Skeletal muscle tissue (tissue), 4 donors: ENCODE results near the gene CHST11. TPM values are rescaled to one million over a fixed set of nuclear protein-coding genes. Genes with fewer than 3 reads are reported as not detected.

Experiments used
- H3K27ac ChIP-seq: one replicate; pipeline ENCODE4 v1.7.0; 2013; ENCODE audit warnings: mild to moderate bottlenecking, low read depth, low read length, inconsistent platforms
- H3K27me3 ChIP-seq, 3 donors: one replicate each; pipeline ENCODE4 v1.7.0; 2013; ENCODE audit warnings: low read length in 3 of 3; ENCODE audit not compliant: control insufficient read depth in 3 of 3, insufficient read depth in 3 of 3
- H3K36me3 ChIP-seq, 3 donors: one replicate each; pipeline ENCODE4 v1.7.0; 2013; ENCODE audit warnings: low read length in 3 of 3; ENCODE audit not compliant: control insufficient read depth in 3 of 3, insufficient read depth in 3 of 3
- H3K4me1 ChIP-seq, 3 donors: one replicate each; pipeline ENCODE4 v1.7.0; 2013; ENCODE audit warnings: low read length in 3 of 3, mild to moderate bottlenecking in 3 of 3; ENCODE audit not compliant: control insufficient read depth in 3 of 3, insufficient read depth in 3 of 3
- H3K4me3 ChIP-seq, 3 donors: one replicate each; pipeline ENCODE4 v1.7.0; 2013; ENCODE audit warnings: low read length in 3 of 3
- H3K9ac ChIP-seq, 3 donors: one replicate each; pipeline ENCODE4 v1.7.0; 2013; ENCODE audit warnings: low read length in 3 of 3, mild to moderate bottlenecking in 3 of 3, moderate library complexity in 2 of 3, low read depth in 1 of 3
- H3K9me3 ChIP-seq, 3 donors: one replicate each; pipeline ENCODE4 v1.7.0; 2013; ENCODE audit warnings: low read length in 3 of 3; ENCODE audit not compliant: control insufficient read depth in 3 of 3
- total RNA-seq: library from RNA; depleted of rRNA; stranded (reverse); fragments of >200 nt; gene quantifications from one replicate; pipeline ENCODE4 v1.2.3, GENCODE V29; 2014
- donor health status: Osteomylitis.

CHST11 gene
- total RNA-seq, 1 donor from 2014 or later = 2.1 TPM

DNA sequence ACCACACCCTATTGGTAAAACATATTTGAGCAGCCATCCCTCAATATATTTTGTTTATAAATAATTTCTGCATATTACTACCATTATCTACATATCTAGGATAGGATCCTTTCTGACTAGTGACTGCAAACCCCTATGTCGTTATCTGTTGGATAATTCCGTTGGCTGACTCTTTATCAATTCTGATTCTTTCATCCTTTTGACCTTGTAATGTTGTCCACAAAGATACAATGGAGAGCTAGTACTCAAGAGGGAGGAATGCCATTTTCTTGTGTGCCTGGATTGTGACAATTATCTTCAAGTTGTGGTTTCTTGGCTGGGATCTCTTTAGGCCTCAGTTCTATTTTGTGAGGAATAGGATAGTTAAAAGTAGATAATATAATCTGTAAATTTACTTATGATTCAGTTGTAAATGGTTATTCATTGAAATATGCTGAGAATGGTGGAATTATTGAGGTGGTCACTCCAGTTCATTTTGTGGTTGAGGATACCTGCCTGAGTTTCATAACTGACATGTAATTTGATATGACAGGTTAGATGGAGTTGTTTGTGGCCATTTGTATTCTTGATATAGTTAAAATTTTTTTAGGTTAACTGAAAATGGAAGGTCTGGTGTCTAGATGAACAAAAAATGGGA lies 10.1 kb downstream of the CHST11 start:
- H3K4me1 ChIP-seq = no peaks in the 10 kb centered on the region
- H3K4me3 ChIP-seq = no peak overlapping the region
- H3K9me3 ChIP-seq = no peaks in the 10 kb centered on the region
- no peak overlapping the region for H3K27ac ChIP-seq
- no peaks in the 10 kb centered on the region for H3K27me3 ChIP-seq
- H3K9ac ChIP-seq = no peak overlapping the region
- no peaks in the 10 kb centered on the region for H3K36me3 ChIP-seq

DNA sequence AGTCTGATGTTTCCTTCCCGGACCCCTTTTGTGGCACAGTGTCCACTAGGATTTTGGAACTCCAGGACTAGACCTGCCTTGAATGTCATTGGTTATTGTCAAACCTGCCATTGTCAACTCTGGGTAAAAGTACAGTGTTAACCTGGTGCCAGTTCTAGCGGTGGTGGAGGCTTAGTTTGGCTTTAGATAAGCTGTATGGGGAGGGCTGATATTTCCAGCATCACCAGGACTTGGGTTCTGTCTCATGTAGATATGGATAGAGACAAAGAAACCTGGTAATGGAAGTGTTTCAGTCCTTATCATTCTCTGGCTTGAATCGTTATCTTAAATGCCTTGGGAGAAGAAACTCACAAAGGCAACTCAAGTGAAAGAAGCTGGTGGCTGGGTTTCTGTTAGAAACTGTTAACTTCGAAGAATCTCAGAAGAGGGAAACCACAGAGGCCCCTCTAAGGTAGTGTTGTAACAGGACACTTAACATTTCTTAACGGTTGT lies 10.6 kb downstream of the CHST11 start:
- H3K9me3 ChIP-seq = no peaks in the 10 kb centered on the region
- H3K27ac ChIP-seq = no peak overlapping the region
- H3K36me3 ChIP-seq = no peaks in the 10 kb centered on the region
- H3K27me3 ChIP-seq = no peaks in the 10 kb centered on the region
- no peak overlapping the region for H3K4me3 ChIP-seq
- H3K4me1 ChIP-seq = no peaks in the 10 kb centered on the region
- no peak overlapping the region for H3K9ac ChIP-seq

DNA sequence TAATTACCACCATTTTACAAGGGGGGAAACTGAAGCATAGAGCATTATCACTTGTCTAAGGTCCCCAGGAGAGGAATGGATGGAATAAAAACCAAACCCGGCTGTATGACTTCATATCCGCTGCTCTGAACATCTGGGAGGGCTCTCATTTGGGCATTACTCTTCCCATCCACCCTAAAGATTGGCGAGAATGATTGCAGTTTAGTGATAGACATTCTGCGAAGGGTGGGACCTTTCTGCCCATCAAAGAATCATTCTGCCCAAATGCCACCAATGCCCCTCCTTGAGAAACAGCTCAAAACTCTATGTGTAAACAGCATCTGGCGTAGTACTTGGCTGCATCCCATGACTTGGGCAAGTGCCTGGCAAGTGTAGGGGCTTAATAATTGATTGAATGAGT lies 11.6 kb downstream of the CHST11 start:
- no peaks in the 10 kb centered on the region for H3K27me3 ChIP-seq
- H3K36me3 ChIP-seq = no peaks in the 10 kb centered on the region
- no peak overlapping the region for H3K4me3 ChIP-seq
- H3K9ac ChIP-seq = no peak overlapping the region
- H3K27ac ChIP-seq = no peak overlapping the region
- H3K9me3 ChIP-seq = no peaks in the 10 kb centered on the region
- H3K4me1 ChIP-seq = no peaks in the 10 kb centered on the region

DNA sequence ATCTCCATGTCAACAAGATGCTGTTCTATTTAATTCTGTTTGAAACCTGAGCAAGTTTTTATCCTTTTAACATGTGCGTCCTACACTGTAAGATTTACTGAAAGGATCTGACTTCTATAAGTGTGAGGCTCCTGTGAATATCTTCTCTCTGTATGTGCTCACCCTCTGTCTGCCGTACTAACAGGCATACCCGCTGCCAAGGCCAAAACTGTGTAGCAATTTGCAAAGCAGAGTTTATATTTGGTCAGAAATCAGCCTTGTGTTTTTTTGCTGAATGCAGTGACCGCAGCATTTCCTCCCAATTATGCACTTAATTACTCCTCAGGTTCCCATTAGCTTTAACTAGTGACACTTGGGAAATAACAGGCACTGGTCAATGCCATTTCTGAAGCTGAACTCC lies 12.3 kb downstream of the CHST11 start:
- H3K4me3 ChIP-seq = no peak overlapping the region
- no peak overlapping the region for H3K9ac ChIP-seq
- no peaks in the 10 kb centered on the region for H3K4me1 ChIP-seq
- no peaks in the 10 kb centered on the region for H3K27me3 ChIP-seq
- no peak overlapping the region for H3K27ac ChIP-seq
- no peaks in the 10 kb centered on the region for H3K9me3 ChIP-seq
- no peaks in the 10 kb centered on the region for H3K36me3 ChIP-seq

DNA sequence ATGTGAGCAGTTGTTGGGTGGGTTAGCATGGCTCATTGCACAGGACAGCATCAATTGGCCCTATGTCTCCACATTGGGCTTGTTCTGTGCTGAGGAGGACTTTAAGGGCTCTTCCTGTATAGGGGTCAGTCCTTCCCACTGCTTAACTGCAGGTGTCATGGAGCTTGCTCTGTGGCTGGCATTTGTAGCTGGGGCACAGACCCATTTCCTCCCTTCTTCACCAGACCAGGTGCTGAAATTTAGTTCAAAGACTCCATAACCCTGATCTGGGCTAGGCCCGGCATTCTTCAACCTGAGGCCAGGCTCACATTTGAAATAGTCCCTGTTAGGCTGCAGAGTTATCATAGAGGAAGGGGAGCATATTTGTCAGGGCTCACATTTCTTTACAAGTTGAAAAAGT lies 12.8 kb downstream of the CHST11 start:
- H3K9me3 ChIP-seq = no peaks in the 10 kb centered on the region
- H3K36me3 ChIP-seq = no peaks in the 10 kb centered on the region
- no peak overlapping the region for H3K27ac ChIP-seq
- no peak overlapping the region for H3K9ac ChIP-seq
- no peaks in the 10 kb centered on the region for H3K27me3 ChIP-seq
- H3K4me3 ChIP-seq = no peak overlapping the region
- no peaks in the 10 kb centered on the region for H3K4me1 ChIP-seq

DNA sequence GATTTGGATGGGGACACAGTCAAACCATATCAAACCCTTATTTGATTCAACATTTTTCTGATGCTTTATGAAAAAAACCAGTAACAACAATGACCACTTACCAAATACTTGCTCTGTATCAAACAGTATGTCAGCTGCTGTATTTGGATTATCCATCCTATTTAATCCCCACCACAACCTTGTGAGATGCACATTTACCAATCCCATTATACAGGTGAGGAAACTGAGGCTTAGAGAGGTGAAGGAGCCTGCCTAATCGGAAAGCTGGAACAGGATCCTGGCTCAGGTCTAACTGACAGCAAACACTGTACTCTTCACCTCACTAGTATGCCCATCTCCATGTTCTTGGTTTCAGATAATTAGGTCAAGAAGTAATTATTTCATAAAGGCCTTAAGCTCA lies 13.8 kb downstream of the CHST11 start:
- Histone ChIP-seq H3K4me1 (no peaks in the 10 kb centered on the region), H3K9me3 (no peaks in the 10 kb centered on the region)

DNA sequence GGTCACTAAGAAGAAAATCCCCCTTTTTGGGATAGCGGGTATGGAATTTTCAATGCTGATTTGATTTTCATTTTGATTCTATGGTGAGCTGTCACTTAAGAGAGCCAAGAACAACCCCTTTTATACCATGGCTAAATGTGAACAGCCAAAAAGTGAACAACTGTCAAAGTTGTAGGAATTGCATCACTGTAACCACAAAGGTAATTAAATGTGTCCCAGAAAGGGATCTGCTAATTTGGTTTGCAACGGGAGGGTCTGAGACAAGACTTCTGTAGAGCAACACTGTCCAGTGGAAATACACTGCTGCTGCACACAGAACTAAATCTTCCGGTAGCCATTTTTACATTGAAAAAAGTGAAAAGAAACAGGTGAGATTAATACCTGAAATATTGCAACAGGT lies 14.6 kb downstream of the CHST11 start:
- H3K4me1 ChIP-seq = no peaks in the 10 kb centered on the region
- H3K9ac ChIP-seq = no peak overlapping the region
- H3K27ac ChIP-seq = no peak overlapping the region
- H3K9me3 ChIP-seq = no peaks in the 10 kb centered on the region
- H3K4me3 ChIP-seq = no peak overlapping the region
- no peaks in the 10 kb centered on the region for H3K36me3 ChIP-seq
- no peaks in the 10 kb centered on the region for H3K27me3 ChIP-seq

More for the DNA sequence above, 13.8 kb downstream of the CHST11 start:
- Histone ChIP-seq H3K9ac (no peak overlapping the region), H3K36me3 (no peaks in the 10 kb centered on the region), H3K4me3 (no peak overlapping the region), H3K27me3 (no peaks in the 10 kb centered on the region), H3K27ac (no peak overlapping the region)

DNA sequence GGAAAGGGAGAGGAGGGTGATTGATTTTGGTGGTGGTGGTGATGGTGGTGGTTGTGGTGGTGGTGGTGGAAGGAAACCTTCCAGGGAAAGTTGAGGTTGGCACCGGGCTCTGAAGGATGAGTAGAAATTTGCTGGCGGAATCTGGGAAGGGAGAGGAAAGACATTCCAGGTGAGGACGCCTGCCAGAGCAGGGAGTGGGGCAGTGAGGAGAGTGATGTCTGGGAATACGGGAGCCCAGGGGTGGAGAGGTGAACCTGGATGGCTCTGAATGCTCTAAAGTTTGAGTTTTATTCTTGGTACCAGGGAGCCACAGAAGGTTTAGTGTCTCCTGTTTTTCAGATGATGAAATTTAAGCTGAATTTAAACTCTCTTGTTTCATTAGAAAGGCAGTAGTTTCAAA lies 16.0 kb downstream of the CHST11 start:
- no peak overlapping the region for H3K27ac ChIP-seq
- no peaks in the 10 kb centered on the region for H3K4me1 ChIP-seq
- H3K36me3 ChIP-seq = no peaks in the 10 kb centered on the region
- H3K9me3 ChIP-seq = no peaks in the 10 kb centered on the region
- H3K4me3 ChIP-seq = no peak overlapping the region
- H3K27me3 ChIP-seq = no peaks in the 10 kb centered on the region
- no peak overlapping the region for H3K9ac ChIP-seq

DNA sequence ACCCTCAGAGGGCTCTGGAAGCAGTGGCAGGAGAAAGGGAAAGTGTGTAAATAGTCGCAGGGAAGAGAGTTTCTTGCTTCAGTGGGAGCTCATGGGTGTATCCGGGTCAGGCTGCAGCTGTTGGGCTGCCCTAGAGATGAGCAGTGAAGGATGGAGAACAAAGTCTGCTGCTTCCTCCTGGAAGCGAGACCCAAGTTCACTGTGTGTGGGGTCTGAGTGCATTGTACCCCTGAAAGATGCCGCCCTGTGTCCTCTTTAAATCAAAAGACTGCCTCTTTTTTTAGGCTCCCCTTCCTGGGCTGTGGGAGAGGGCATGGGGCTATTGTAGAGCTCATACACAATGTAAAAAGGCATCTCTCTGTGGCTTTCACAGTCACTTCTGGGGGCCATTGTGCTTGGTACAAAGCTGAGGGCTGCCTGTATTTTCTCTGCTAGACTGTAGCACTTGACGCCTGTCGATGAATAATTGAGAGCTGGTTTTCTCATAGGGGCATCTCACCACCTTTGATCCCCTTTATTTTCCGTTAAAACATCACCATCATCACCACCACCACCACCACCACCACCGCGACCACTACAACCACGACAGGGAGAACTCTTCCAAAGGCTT lies 16.7 kb downstream of the CHST11 start:
- Histone ChIP-seq H3K27me3 (no peaks in the 10 kb centered on the region), H3K27ac (no peak overlapping the region), H3K9me3 (no peaks in the 10 kb centered on the region), H3K4me1 (peaks cover 0 to 2% (median 0%) of the 10 kb centered on the region in 3 donors), H3K36me3 (no peaks in the 10 kb centered on the region), H3K9ac (no peak overlapping the region), H3K4me3 (no peak overlapping the region)

DNA sequence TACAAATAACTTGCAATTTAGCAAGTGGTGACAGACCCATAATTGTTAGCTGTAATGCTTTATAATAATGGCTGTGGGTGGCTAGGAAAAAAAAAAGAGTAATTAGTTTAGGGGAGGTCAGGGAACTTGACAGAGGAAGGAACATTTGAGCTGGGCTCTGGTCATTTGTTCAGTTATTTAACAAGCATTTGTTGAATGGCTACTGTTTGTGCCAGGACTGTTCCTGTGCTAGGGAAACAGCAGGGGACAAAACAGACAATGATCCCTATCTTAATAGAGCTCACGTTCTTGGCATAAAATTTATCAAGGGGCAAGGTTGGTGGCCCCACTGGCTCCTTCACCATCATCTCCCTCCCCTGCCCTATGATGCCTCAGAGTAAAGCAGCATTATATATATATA lies 18.5 kb downstream of the CHST11 start:
- Histone ChIP-seq H3K4me1 (peaks cover 0 to 3% (median 0%) of the 10 kb centered on the region in 3 donors), H3K27me3 (no peaks in the 10 kb centered on the region), H3K36me3 (no peaks in the 10 kb centered on the region), H3K4me3 (no peak overlapping the region), H3K9ac (no peak overlapping the region), H3K27ac (no peak overlapping the region), H3K9me3 (no peaks in the 10 kb centered on the region)
